PC-9 (cell line): ENCODE measurements around the gene CPAMD8. TPM values are rescaled to one million over a fixed set of nuclear protein-coding genes. Genes with fewer than 3 reads are reported as not detected.

Source experiments
- BruUV-seq: library from RNA; stranded (reverse); fragments of 400-500 nt; replicated peaks from 2 replicates; lab custom pipeline; 2021; lab: Mats Ljungman, UMichigan
- CTCF ChIA-PET: fragments of 300-600 bp; sonication (Branson Sonifier 250); formaldehyde crosslinking; loops from one replicate; lab custom pipeline; 2022; ENCODE audit warnings: antibody characterized with exemption; lab: Charles Lee
- POLR2A ChIA-PET: fragments of 300-600 bp; sonication (Branson Sonifier 250); formaldehyde crosslinking; loops from one replicate; lab custom pipeline; 2022; ENCODE audit warnings: antibody characterized with exemption; ENCODE audit not compliant: unreplicated experiment; lab: Charles Lee
- DNase-seq, 2 experiments: peaks; one replicate each; pipeline versions ENCODE4 v3.0.0 to v3.0.0-alpha.2; 2015 to 2022; ENCODE audit warnings: mixed read lengths in 1 of 2
- H2AFZ ChIP-seq: fragments of 200-600 bp; sonication (generic); 2 replicates; pipeline ENCODE4 v1.8.1; 2017; ENCODE audit warnings: antibody characterized with exemption
- H3F3A ChIP-seq: fragments of 200-600 bp; sonication (generic); 2 replicates; pipeline ENCODE4 v1.8.1; 2017; ENCODE audit warnings: antibody characterized with exemption, mild to moderate bottlenecking, low read depth; ENCODE audit not compliant: insufficient read depth
- H3K27ac ChIP-seq: fragments of 200-600 bp; sonication (generic); 2 replicates; pipeline ENCODE4 v1.6.1; 2016; ENCODE audit warnings: mixed run types
- H3K27me3 ChIP-seq: fragments of 200-600 bp; sonication (generic); 2 replicates; pipeline ENCODE4 v1.6.1; 2016; ENCODE audit warnings: low read depth, mixed run types; ENCODE audit not compliant: insufficient read depth
- H3K36me3 ChIP-seq: fragments of 200-600 bp; sonication (generic); 2 replicates; pipeline ENCODE4 v1.6.1; 2016; ENCODE audit warnings: low read depth, mixed run types
- H3K4me1 ChIP-seq: fragments of 200-600 bp; sonication (generic); replicated peaks from 2 replicates; pipeline ENCODE4 v1.6.1; 2016; ENCODE audit warnings: mixed run types; ENCODE audit not compliant: insufficient read depth
- H3K4me2 ChIP-seq: fragments of 200-600 bp; sonication (generic); 2 replicates; pipeline ENCODE4 v1.6.1; 2017; ENCODE audit warnings: mixed run types
- H3K4me3 ChIP-seq: fragments of 200-600 bp; sonication (generic); 2 replicates; pipeline ENCODE4 v1.6.1; 2016; ENCODE audit warnings: mixed run types
- H3K79me2 ChIP-seq: fragments of 200-600 bp; sonication (generic); 2 replicates; pipeline ENCODE4 v1.6.1; 2017; ENCODE audit warnings: low read depth, mixed run types
- H3K9me2 ChIP-seq: fragments of 200-600 bp; sonication (generic); 2 replicates; pipeline ENCODE4 v1.8.1; 2017; ENCODE audit warnings: mild to moderate bottlenecking; ENCODE audit not compliant: insufficient read depth
- H3K9me3 ChIP-seq: fragments of 200-600 bp; sonication (generic); 2 replicates; pipeline ENCODE4 v1.8.1; 2016; ENCODE audit warnings: low read depth; ENCODE audit not compliant: insufficient read depth
- H4K20me1 ChIP-seq: fragments of 200-600 bp; sonication (generic); 2 replicates; pipeline ENCODE4 v1.8.1; 2017; ENCODE audit not compliant: insufficient read depth
- CTCF ChIP-seq: fragments of 200-600 bp; sonication (generic); conservative IDR thresholded peaks from 2 replicates; pipeline ENCODE4 v1.6.1; 2017; ENCODE audit warnings: mixed run types, antibody characterized with exemption, mild to moderate bottlenecking, moderate library complexity
- EZH2 ChIP-seq: fragments of 200-600 bp; sonication (generic); IDR thresholded peaks from 2 replicates; pipeline ENCODE4 v1.8.0; 2017; ENCODE audit warnings: antibody characterized with exemption, low read depth
- intact Hi-C: fragments of 100-400 bp; cut with micrococcal nuclease; formaldehyde crosslinking; loops from one replicate; pipeline ENCODE4 v1.10.0; 2022; ENCODE audit not compliant: unreplicated experiment
- total RNA-seq: library from RNA; stranded (reverse); gene quantifications from 2 replicates; pipeline ENCODE4 v1.2.3, GENCODE V29; 2021

The CPAMD8 gene
- total RNA-seq, 1 experiment from 2014 or later = 25.8 TPM

- H4K20me1 ChIP-seq = no peaks in the 10 kb centered on the region
- no peak overlapping the region for H2AFZ ChIP-seq
- H3K27ac ChIP-seq = no peak overlapping the region
- H3K4me2 ChIP-seq = no peak overlapping the region
- no peaks in the 10 kb centered on the region for H3K79me2 ChIP-seq
- no peaks in the 10 kb centered on the region for H3K4me1 ChIP-seq
- peaks cover 3% of the 10 kb centered on the region; the same call in 1 of the 2 replicates for H3K36me3 ChIP-seq
- intact Hi-C loops = no loop called here
- DNase-seq = no peak
- no peaks in the 10 kb centered on the region for H3K27me3 ChIP-seq
- no peaks in the 10 kb centered on the region for H3K9me2 ChIP-seq
- H3K9me3 ChIP-seq = no peaks in the 10 kb centered on the region
- H3K4me3 ChIP-seq = no peak overlapping the region
- ChIA-PET CTCF (no interaction called here), POLR2A (no interaction called here)
- TF ChIP-seq CTCF (no peak), EZH2 (no peak)
- no peaks in the 10 kb centered on the region for H3F3A ChIP-seq
- BruUV-seq = no TSS peak
Measured at GRCh38 chr19:17004386-17004785, 22.2 kb downstream of the CPAMD8 start.

DNA sequence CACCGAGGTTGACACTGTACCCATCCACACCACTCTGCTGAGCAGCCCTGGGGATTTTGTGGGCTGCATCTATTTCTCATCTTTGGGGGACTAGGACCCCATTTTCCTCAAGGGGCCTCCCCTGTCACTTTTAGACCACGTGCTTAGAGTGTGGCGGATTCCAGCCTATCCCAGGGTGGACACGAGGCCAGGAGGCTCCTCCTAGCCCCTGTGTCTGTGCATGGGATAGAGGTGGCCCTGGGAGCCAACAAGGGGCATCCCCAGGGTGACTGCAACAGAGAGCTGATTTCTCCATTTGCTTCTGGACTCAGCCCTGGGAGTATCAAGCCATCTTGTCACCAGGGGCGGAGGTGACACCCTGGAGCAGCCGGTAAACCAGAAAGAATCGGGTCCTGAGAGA lies 24.2 kb downstream of the CPAMD8 start:
- H3K27me3 ChIP-seq = no peaks in the 10 kb centered on the region
- POLR2A ChIA-PET = no interaction called here
- CTCF ChIA-PET = no interaction called here
- H3K4me2 ChIP-seq = no peak overlapping the region
- no peaks in the 10 kb centered on the region for H4K20me1 ChIP-seq
- no peak overlapping the region for H3K4me3 ChIP-seq
- no peaks in the 10 kb centered on the region for H3K9me2 ChIP-seq
- intact Hi-C loops = no loop called here
- no peaks in the 10 kb centered on the region for H3K79me2 ChIP-seq
- H3K9me3 ChIP-seq = no peaks in the 10 kb centered on the region
- H2AFZ ChIP-seq = no peak overlapping the region
- no peak overlapping the region for H3K27ac ChIP-seq
- H3F3A ChIP-seq = no peaks in the 10 kb centered on the region
- peaks cover 9% of the 10 kb centered on the region; the same call in 1 of the 2 replicates for H3K36me3 ChIP-seq
- H3K4me1 ChIP-seq = no peaks in the 10 kb centered on the region
- no TSS peak for BruUV-seq
- TF ChIP-seq CTCF (no peak), EZH2 (no peak)
- DNase-seq = no peak

- H2AFZ ChIP-seq = no peak overlapping the region
- no peaks in the 10 kb centered on the region for H3K27me3 ChIP-seq
- no peak overlapping the region for H3K4me2 ChIP-seq
- no peaks in the 10 kb centered on the region for H3K4me1 ChIP-seq
- no peaks in the 10 kb centered on the region for H3K9me2 ChIP-seq
- H3K27ac ChIP-seq = no peak overlapping the region
- no peak overlapping the region for H3K4me3 ChIP-seq
- no peaks in the 10 kb centered on the region for H3F3A ChIP-seq
- POLR2A ChIA-PET = no interaction called here
- H3K9me3 ChIP-seq = no peaks in the 10 kb centered on the region
- H3K36me3 ChIP-seq = peaks cover 9% of the 10 kb centered on the region; the same call in 1 of the 2 replicates
- no TSS peak for BruUV-seq
- TF ChIP-seq EZH2 = no peak
- DNase-seq = no peak
- CTCF ChIA-PET = no interaction called here
- H4K20me1 ChIP-seq = no peaks in the 10 kb centered on the region
- no peaks in the 10 kb centered on the region for H3K79me2 ChIP-seq
- intact Hi-C loops = no loop called here
Measured at GRCh38 chr19:17001603-17002183, 24.9 kb downstream of the CPAMD8 start.
